ENCODE results near the gene CGB5. TPM values are rescaled to one million over a fixed set of nuclear protein-coding genes. Genes with fewer than 3 reads are reported as not detected.
A peak's percentile ranks its signal among the peaks of the same experiment; 100 is the strongest.

The CGB5 gene
- total and polyA plus RNA-seq, 9 of the 15 experiments (the other 6 are each of a cell fraction or from before 2014, with no cell fraction given): not detected

- TF ChIP-seq, protein P1, sequence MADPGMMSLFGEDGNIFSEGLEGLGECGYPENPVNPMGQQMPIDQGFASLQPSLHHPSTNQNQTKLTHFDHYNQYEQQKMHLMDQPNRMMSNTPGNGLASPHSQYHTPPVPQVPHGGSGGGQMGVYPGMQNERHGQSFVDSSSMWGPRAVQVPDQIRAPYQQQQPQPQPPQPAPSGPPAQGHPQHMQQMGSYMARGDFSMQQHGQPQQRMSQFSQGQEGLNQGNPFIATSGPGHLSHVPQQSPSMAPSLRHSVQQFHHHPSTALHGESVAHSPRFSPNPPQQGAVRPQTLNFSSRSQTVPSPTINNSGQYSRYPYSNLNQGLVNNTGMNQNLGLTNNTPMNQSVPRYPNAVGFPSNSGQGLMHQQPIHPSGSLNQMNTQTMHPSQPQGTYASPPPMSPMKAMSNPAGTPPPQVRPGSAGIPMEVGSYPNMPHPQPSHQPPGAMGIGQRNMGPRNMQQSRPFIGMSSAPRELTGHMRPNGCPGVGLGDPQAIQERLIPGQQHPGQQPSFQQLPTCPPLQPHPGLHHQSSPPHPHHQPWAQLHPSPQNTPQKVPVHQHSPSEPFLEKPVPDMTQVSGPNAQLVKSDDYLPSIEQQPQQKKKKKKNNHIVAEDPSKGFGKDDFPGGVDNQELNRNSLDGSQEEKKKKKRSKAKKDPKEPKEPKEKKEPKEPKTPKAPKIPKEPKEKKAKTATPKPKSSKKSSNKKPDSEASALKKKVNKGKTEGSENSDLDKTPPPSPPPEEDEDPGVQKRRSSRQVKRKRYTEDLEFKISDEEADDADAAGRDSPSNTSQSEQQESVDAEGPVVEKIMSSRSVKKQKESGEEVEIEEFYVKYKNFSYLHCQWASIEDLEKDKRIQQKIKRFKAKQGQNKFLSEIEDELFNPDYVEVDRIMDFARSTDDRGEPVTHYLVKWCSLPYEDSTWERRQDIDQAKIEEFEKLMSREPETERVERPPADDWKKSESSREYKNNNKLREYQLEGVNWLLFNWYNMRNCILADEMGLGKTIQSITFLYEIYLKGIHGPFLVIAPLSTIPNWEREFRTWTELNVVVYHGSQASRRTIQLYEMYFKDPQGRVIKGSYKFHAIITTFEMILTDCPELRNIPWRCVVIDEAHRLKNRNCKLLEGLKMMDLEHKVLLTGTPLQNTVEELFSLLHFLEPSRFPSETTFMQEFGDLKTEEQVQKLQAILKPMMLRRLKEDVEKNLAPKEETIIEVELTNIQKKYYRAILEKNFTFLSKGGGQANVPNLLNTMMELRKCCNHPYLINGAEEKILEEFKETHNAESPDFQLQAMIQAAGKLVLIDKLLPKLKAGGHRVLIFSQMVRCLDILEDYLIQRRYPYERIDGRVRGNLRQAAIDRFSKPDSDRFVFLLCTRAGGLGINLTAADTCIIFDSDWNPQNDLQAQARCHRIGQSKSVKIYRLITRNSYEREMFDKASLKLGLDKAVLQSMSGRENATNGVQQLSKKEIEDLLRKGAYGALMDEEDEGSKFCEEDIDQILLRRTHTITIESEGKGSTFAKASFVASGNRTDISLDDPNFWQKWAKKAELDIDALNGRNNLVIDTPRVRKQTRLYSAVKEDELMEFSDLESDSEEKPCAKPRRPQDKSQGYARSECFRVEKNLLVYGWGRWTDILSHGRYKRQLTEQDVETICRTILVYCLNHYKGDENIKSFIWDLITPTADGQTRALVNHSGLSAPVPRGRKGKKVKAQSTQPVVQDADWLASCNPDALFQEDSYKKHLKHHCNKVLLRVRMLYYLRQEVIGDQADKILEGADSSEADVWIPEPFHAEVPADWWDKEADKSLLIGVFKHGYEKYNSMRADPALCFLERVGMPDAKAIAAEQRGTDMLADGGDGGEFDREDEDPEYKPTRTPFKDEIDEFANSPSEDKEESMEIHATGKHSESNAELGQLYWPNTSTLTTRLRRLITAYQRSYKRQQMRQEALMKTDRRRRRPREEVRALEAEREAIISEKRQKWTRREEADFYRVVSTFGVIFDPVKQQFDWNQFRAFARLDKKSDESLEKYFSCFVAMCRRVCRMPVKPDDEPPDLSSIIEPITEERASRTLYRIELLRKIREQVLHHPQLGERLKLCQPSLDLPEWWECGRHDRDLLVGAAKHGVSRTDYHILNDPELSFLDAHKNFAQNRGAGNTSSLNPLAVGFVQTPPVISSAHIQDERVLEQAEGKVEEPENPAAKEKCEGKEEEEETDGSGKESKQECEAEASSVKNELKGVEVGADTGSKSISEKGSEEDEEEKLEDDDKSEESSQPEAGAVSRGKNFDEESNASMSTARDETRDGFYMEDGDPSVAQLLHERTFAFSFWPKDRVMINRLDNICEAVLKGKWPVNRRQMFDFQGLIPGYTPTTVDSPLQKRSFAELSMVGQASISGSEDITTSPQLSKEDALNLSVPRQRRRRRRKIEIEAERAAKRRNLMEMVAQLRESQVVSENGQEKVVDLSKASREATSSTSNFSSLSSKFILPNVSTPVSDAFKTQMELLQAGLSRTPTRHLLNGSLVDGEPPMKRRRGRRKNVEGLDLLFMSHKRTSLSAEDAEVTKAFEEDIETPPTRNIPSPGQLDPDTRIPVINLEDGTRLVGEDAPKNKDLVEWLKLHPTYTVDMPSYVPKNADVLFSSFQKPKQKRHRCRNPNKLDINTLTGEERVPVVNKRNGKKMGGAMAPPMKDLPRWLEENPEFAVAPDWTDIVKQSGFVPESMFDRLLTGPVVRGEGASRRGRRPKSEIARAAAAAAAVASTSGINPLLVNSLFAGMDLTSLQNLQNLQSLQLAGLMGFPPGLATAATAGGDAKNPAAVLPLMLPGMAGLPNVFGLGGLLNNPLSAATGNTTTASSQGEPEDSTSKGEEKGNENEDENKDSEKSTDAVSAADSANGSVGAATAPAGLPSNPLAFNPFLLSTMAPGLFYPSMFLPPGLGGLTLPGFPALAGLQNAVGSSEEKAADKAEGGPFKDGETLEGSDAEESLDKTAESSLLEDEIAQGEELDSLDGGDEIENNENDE (IDR thresholded peaks at IDR 0.05; ENCODE audit: low read depth, low read length): no peak
- TF ChIP-seq ATF6 (CRISPR knock-in tag; IDR thresholded peaks at IDR 0.05) (no peak), RCOR1 (IDR thresholded peaks at IDR 0.05; ENCODE audit: borderline replicate concordance in 1 of 2, low read depth in 2 of 2, low read length in 2 of 2) (no peak; a peak in 1 of 4 replicates), BCL6 (CRISPR knock-in tag; IDR thresholded peaks at IDR 0.05) (no peak), NUFIP1 (IDR thresholded peaks at IDR 0.05; ENCODE audit: partially characterized antibody) (no peak), ZFP1 (CRISPR knock-in tag; IDR thresholded peaks at IDR 0.05) (no peak), RNF2 (IDR thresholded peaks at IDR 0.05) (no peak), MEF2D (tag; conservative IDR thresholded peaks at IDR 0.05; ENCODE audit: low read depth) (peak; percentile 83), SREBF1 (IDR thresholded peaks at IDR 0.05; ENCODE audit: borderline replicate concordance, low read depth, low read length) (no peak), YY1 (IDR thresholded peaks at IDR 0.05; ENCODE audit: borderline replicate concordance in 1 of 3, control insufficient read depth in 1 of 3, extremely low read depth in 1 of 3, insufficient read depth in 3 of 3, insufficient read length in 1 of 3, insufficient replicate concordance in 2 of 3, low read depth in 1 of 3, low read length in 2 of 3) (peak in 2 of 3 experiments; percentile 10 to 20), LEF1 (IDR thresholded peaks at IDR 0.05) (0 out of 2 replicates have a peak, but pooled peaks have one; percentile 31)
Measured at GRCh38 chr19:49073514-49074378, 30.1 kb downstream of the CGB5 start (continued).

Data from K562 (cell line).